Heart right ventricle (tissue), 16 donors: ENCODE measurements around the gene TSPAN18. TPM values are rescaled to one million over a fixed set of nuclear protein-coding genes. Genes with fewer than 3 reads are reported as not detected.

Source experiments
- ATAC-seq, 8 donors: fragments of 200-7000 bp; cut with Tn5 transposase; one replicate each; pipeline ENCODE4 v1.9.1; 2020; ENCODE audit warnings: mild to moderate bottlenecking in 8 of 8, moderate library complexity in 8 of 8, moderate number of reproducible peaks in 1 of 8
- DNase-seq, 2 donors: peaks; one replicate each; pipeline ENCODE4 v3.0.0-alpha.2; 2020
- H3K27ac ChIP-seq, 10 donors: fragments of 200-600 bp; sonication (generic) in 2 of 10; one replicate each; pipeline versions ENCODE4 v1.5.0 to v1.8.0; 2020 to 2022; ENCODE audit warnings: mild to moderate bottlenecking in 3 of 10
- H3K27me3 ChIP-seq, 7 donors: fragments of 200-600 bp; one replicate each; pipeline ENCODE4 v1.8.0; 2021 to 2022; ENCODE audit warnings: mild to moderate bottlenecking in 2 of 7
- H3K36me3 ChIP-seq, 9 donors: fragments of 200-600 bp; sonication (generic) in 1 of 9; one replicate each; pipeline versions ENCODE4 v1.5.0 to v1.8.0; 2020 to 2022; ENCODE audit warnings: mild to moderate bottlenecking in 2 of 9
- H3K4me1 ChIP-seq, 9 donors: fragments of 200-600 bp; sonication (generic) in 1 of 9; one replicate each; pipeline versions ENCODE4 v1.5.0 to v1.8.0; 2020 to 2022; ENCODE audit warnings: mild to moderate bottlenecking in 4 of 9
- H3K4me3 ChIP-seq, 10 donors: fragments of 200-600 bp; sonication (generic) in 2 of 10; one replicate each; pipeline versions ENCODE4 v1.5.0 to v1.8.0; 2020 to 2022; ENCODE audit warnings: mild to moderate bottlenecking in 7 of 10, moderate library complexity in 2 of 10
- H3K9me3 ChIP-seq, 11 donors: fragments of 200-600 bp in 10 of 11; sonication (generic) in 2 of 11; one replicate each; pipeline versions ENCODE4 v1.5.0 to v1.8.0; 2013 to 2022; ENCODE audit warnings: mild to moderate bottlenecking in 2 of 11, control low read depth in 1 of 11, moderate library complexity in 1 of 11
- CTCF ChIP-seq, 9 donors: fragments of 200-600 bp; sonication (generic) in 2 of 9; IDR thresholded peaks; one replicate each; pipeline versions ENCODE4 v1.5.0 to v1.8.0; 2021 to 2022; ENCODE audit warnings: antibody characterized with exemption in 9 of 9, mild to moderate bottlenecking in 5 of 9, moderate library complexity in 1 of 9
- WGBS, 2 donors: extraction: QIAGEN DNeasy Blood & Tissue Kit; methylation state at CpG; one replicate each; pipeline ENCODE4 v1.1.7; 2013; ENCODE audit warnings: inconsistent platforms in 1 of 2; 5-methylcytosine and 5-hydroxymethylcytosine counted together
- intact Hi-C, 10 donors: fragments of 100-400 bp; cut with DNase I; formaldehyde crosslinking; loops; one replicate each; pipeline versions ENCODE4 v1.11.1 to v1.14.2; 2022
- polyA plus RNA-seq, 2 donors: library from polyadenylated mRNA; stranded (reverse); fragments of 200-250 nt; gene quantifications; one replicate each; pipeline ENCODE4 v1.2.3, GENCODE V29; 2013
- total RNA-seq, 10 donors: library from RNA; stranded (reverse); fragmentation: NEBNext Ultra II Directional in 3 of 10; extraction: Animal tissue kit (Norgen Biotek cat#: 25700) in 3 of 10; gene quantifications; one replicate each; pipeline versions ENCODE4 v1.2.1 to v1.2.4, GENCODE V29; 2021 to 2023
- donor health status: Arrhythmogenic right ventricular cardiomyopathy.
- donor health status: ischemic (EF 13 %, LVEDD 7.1; RV severe dilation, severe dysfunction).
- donor health status: healthy with polysubstance abuse.
- donor health status: DM: no; HTN: yes; CAD: no.
- donor health status: DM: no; HTN: no; CAD: no.
- donor health status: ischemic (EF 25% LVEDD 6.9; RV normal size, moderate dysfunction).
- donor health status: ischemic (EF 25% LVEDD 5.7; RV mildly dilated, moderate dysfunction).
- donor health status: healthy.
- donor health status: DM: yes; HTN: yes; CAD: no.
- donor health status: Ischemic cardiomyopathy.
- donor health status: ischemic (EF 35%, LVEDD 5.7; RV mildly dilated, moderate dysfunction).
- donor health status: nonischemic (EF 11% LVEDD 7.7; RV severe dilation, severe dysfunction).
- donor health status: DM: yes; HTN: yes; CAD: no.
- donor health status: PGD.
- donor health status: ischemic (EF 29% LVEDD 5.4; RV normal size, mild dysfunction).
- donor health status: nonischemic (EF 23%, LVEDD 6.1; RV moderate dilation, normal function).

The TSPAN18 gene
- total and polyA plus RNA-seq, 12 donors, result 37.7 to 140 (median 92.9) TPM

- H3K36me3 ChIP-seq, result no peaks in the 10 kb centered on the region
- 59 to 61% methylated on average over 13 of the region's 13 CpGs for WGBS, 2 donors
- H3K27me3 ChIP-seq, result no peaks in the 10 kb centered on the region
- peak; percentile 23 to 41 for DNase-seq
- ATAC-seq, result peak in 2 of 8 donors; percentile 28 to 34
- H3K4me1 ChIP-seq, result peaks cover 8 to 51% (median 25%) of the 10 kb centered on the region in 9 donors
- intact Hi-C loops, result no loop called here
- peaks cover 0 to 5% (median 1%) of the 10 kb centered on the region in 11 donors for H3K9me3 ChIP-seq
- TF ChIP-seq CTCF (IDR thresholded peaks at IDR 0.05), result peak in 1 of 9 donors; percentile 33
- no peak overlapping the region for H3K27ac ChIP-seq
- H3K4me3 ChIP-seq, result no peak overlapping the region
Measured at GRCh38 chr11:44698252-44698912, 28.4 kb upstream of the TSPAN18 start.

- Histone ChIP-seq H3K27ac (peak overlapping the region in 9 of 10 donors; percentile 3 to 68 (median 29)), H3K27me3 (no peaks in the 10 kb centered on the region), H3K36me3 (no peaks in the 10 kb centered on the region), H3K9me3 (peaks cover 0 to 14% (median 8%) of the 10 kb centered on the region in 11 donors), H3K4me3 (no peak overlapping the region), H3K4me1 (peaks cover 8 to 51% (median 25%) of the 10 kb centered on the region in 9 donors)
- intact Hi-C loops, result loop anchor here in 3 of 10 donors (5.0 to 10.0 kb wide), 3 partner anchors 42 to 67 kb away; no protein-coding TSS in a partner anchor
- WGBS, 2 donors, result 60 to 62% methylated on average over 12 of the region's 12 CpGs
- ATAC-seq (peak in 4 of 8 donors; percentile 14 to 68 (median 36)), DNase-seq (peak in 1 of 2 donors; percentile 16)
- no peak for TF ChIP-seq CTCF (IDR thresholded peaks at IDR 0.05)
Measured at GRCh38 chr11:44699497-44700408, 27.0 kb upstream of the TSPAN18 start.

GRCh38 chr11:44701276-44701675 is 25.5 kb upstream of the TSPAN18 start:
- Histone ChIP-seq H3K36me3 (no peaks in the 10 kb centered on the region), H3K4me1 (peaks cover 8 to 51% (median 25%) of the 10 kb centered on the region in 9 donors), H3K27me3 (no peaks in the 10 kb centered on the region), H3K27ac (peak overlapping the region in 8 of 10 donors; percentile 24 to 66 (median 62)), H3K4me3 (peak overlapping the region in 1 of 10 donors; percentile 5), H3K9me3 (peaks cover 0 to 14% (median 8%) of the 10 kb centered on the region in 11 donors)
- intact Hi-C loops, result loop anchor here in 3 of 10 donors (5.0 to 10.0 kb wide), 3 partner anchors 44 to 69 kb away; no protein-coding TSS in a partner anchor
- no peak for TF ChIP-seq CTCF (IDR thresholded peaks at IDR 0.05)
- 15 to 22% methylated on average over 2 of the region's 2 CpGs for WGBS, 2 donors
- ATAC-seq, result peak; percentile 11 to 71 (median 42)
- no peak for DNase-seq

- TF ChIP-seq CTCF (IDR thresholded peaks at IDR 0.05), result no peak
- Histone ChIP-seq H3K4me3 (no peak overlapping the region), H3K36me3 (no peaks in the 10 kb centered on the region), H3K27me3 (no peaks in the 10 kb centered on the region), H3K4me1 (peaks cover 8 to 51% (median 25%) of the 10 kb centered on the region in 9 donors), H3K27ac (peak overlapping the region in 5 of 10 donors; percentile 20 to 53 (median 36)), H3K9me3 (peaks cover 0 to 19% (median 8%) of the 10 kb centered on the region in 11 donors)
- 48 to 56% methylated on average over 4 of the region's 4 CpGs for WGBS, 2 donors
- DNase-seq (no peak), ATAC-seq (peak in 5 of 8 donors; percentile 10 to 61 (median 21))
- intact Hi-C loops, result loop anchor here in 3 of 10 donors (5.0 to 10.0 kb wide), 3 partner anchors 46 to 71 kb away; no protein-coding TSS in a partner anchor
Measured at GRCh38 chr11:44702889-44703288, 23.9 kb upstream of the TSPAN18 start.
